Astrocyte (in vitro differentiated cells and primary cell): Measurements from ENCODE around the gene MMP10. TPM values are rescaled to one million over a fixed set of nuclear protein-coding genes. Genes with fewer than 3 reads are reported as not detected.
A peak's percentile ranks its signal among the peaks of the same experiment; 100 is the strongest.

Experiments
- DNase-seq: peaks from one replicate; pipeline ENCODE4 v3.0.0-alpha.2; 2010; ENCODE audit warnings: low read depth
- FAIRE-seq: peaks from 2 replicates; lab custom pipeline; 2011; peaks lifted over from hg19 to GRCh38; lab: Jason Lieb, UNC
- H2AFZ ChIP-seq: 2 replicates; pipeline ENCODE4 v1.6.0; 2012; ENCODE audit warnings: low read depth, low read length, inconsistent platforms
- H3K27ac ChIP-seq: 2 replicates; pipeline ENCODE4 v1.5.1; 2011; ENCODE audit warnings: low read depth, low read length, inconsistent platforms
- H3K27me3 ChIP-seq: 2 replicates; pipeline ENCODE4 v1.6.0; 2011; ENCODE audit warnings: low read length, inconsistent platforms; ENCODE audit not compliant: insufficient read depth
- H3K36me3 ChIP-seq: 2 replicates; pipeline ENCODE4 v1.5.1; 2011; ENCODE audit warnings: low read length, inconsistent platforms; ENCODE audit not compliant: insufficient read depth
- H3K4me1 ChIP-seq: 2 replicates; pipeline ENCODE4 v1.5.1; 2011; ENCODE audit warnings: low read length, inconsistent platforms; ENCODE audit not compliant: insufficient read depth
- H3K4me2 ChIP-seq: 2 replicates; pipeline ENCODE4 v1.6.0; 2012; ENCODE audit warnings: low read length, inconsistent platforms
- H3K4me3 ChIP-seq: 2 replicates; pipeline ENCODE4 v1.5.1; 2011; ENCODE audit warnings: low read depth, mild to moderate bottlenecking, low read length, inconsistent platforms; ENCODE audit not compliant: insufficient read depth
- H3K79me2 ChIP-seq: 2 replicates; pipeline ENCODE4 v1.6.0; 2012; ENCODE audit warnings: mild to moderate bottlenecking, low read length, inconsistent platforms; ENCODE audit not compliant: insufficient read depth
- H3K9ac ChIP-seq: 2 replicates; pipeline ENCODE4 v1.6.0; 2012; ENCODE audit warnings: mild to moderate bottlenecking, low read length, inconsistent platforms
- H3K9me3 ChIP-seq: 2 replicates; pipeline ENCODE4 v1.5.1; 2012; ENCODE audit warnings: low read depth, mild to moderate bottlenecking, low read length, inconsistent platforms; ENCODE audit not compliant: insufficient read depth
- H4K20me1 ChIP-seq: 2 replicates; pipeline ENCODE4 v1.6.0; 2012; ENCODE audit warnings: low read length, inconsistent platforms; ENCODE audit not compliant: insufficient read depth
- H3K27ac Mint-ChIP-seq: one replicate; pipeline ENCODE4 v1.8.0; 2021; ENCODE audit warnings: mild to moderate bottlenecking, mixed read lengths; ENCODE audit not compliant: unreplicated experiment
- H3K27me3 Mint-ChIP-seq: one replicate; pipeline ENCODE4 v1.8.0; 2021; ENCODE audit warnings: low read depth, mixed read lengths; ENCODE audit not compliant: unreplicated experiment
- H3K36me3 Mint-ChIP-seq: one replicate; pipeline ENCODE4 v1.8.0; 2021; ENCODE audit warnings: low read depth, mixed read lengths; ENCODE audit not compliant: unreplicated experiment
- H3K4me1 Mint-ChIP-seq: one replicate; pipeline ENCODE4 v1.8.0; 2021; ENCODE audit warnings: low read depth, mixed read lengths; ENCODE audit not compliant: unreplicated experiment
- H3K4me3 Mint-ChIP-seq: one replicate; pipeline ENCODE4 v1.8.0; 2021; ENCODE audit warnings: mild to moderate bottlenecking, moderate library complexity, mixed read lengths; ENCODE audit not compliant: unreplicated experiment
- H3K9me3 Mint-ChIP-seq: one replicate; pipeline ENCODE4 v1.8.0; 2021; ENCODE audit warnings: mild to moderate bottlenecking, mixed read lengths; ENCODE audit not compliant: unreplicated experiment
- EZH2 ChIP-seq: IDR thresholded peaks from 2 replicates; pipeline ENCODE4 v1.6.1; 2012; ENCODE audit warnings: mild to moderate bottlenecking, low read length, inconsistent platforms; ENCODE audit not compliant: insufficient read depth
- total RNA-seq: library from RNA; stranded (reverse); gene quantifications from 2 replicates; pipeline ENCODE4 v1.2.1, GENCODE V29; 2021
- TF ChIP-seq, protein P1 (sequence below): IDR thresholded peaks from 2 replicates; pipeline ENCODE4 v1.5.1; 2011; ENCODE audit warnings: low read depth, mild to moderate bottlenecking, inconsistent platforms, low read length, moderate library complexity; ENCODE audit not compliant: insufficient read depth

Gene MMP10
- total RNA-seq, 1 donor from 2014 or later: 1.1 TPM

GRCh38 chr11:102807921-102808320 is 27.5 kb upstream of the MMP10 start:
- FAIRE-seq: no peak
- H3K4me2 ChIP-seq: peak overlapping the region; percentile 12
- no peaks in the 10 kb centered on the region for H4K20me1 ChIP-seq
- H3K27me3 Mint-ChIP-seq: no peaks in the 10 kb centered on the region
- H3K36me3 ChIP-seq: no peaks in the 10 kb centered on the region
- no peaks in the 10 kb centered on the region for H3K27me3 ChIP-seq
- no peak overlapping the region for H3K9ac ChIP-seq
- no peaks in the 10 kb centered on the region for H3K4me1 ChIP-seq
- TF ChIP-seq, protein P1, sequence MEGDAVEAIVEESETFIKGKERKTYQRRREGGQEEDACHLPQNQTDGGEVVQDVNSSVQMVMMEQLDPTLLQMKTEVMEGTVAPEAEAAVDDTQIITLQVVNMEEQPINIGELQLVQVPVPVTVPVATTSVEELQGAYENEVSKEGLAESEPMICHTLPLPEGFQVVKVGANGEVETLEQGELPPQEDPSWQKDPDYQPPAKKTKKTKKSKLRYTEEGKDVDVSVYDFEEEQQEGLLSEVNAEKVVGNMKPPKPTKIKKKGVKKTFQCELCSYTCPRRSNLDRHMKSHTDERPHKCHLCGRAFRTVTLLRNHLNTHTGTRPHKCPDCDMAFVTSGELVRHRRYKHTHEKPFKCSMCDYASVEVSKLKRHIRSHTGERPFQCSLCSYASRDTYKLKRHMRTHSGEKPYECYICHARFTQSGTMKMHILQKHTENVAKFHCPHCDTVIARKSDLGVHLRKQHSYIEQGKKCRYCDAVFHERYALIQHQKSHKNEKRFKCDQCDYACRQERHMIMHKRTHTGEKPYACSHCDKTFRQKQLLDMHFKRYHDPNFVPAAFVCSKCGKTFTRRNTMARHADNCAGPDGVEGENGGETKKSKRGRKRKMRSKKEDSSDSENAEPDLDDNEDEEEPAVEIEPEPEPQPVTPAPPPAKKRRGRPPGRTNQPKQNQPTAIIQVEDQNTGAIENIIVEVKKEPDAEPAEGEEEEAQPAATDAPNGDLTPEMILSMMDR: peak; percentile 13
- TF ChIP-seq EZH2: no peak
- H3K9me3 Mint-ChIP-seq: peaks cover 1% of the 10 kb centered on the region
- H2AFZ ChIP-seq: peak overlapping the region; percentile 28
- no peak overlapping the region for H3K27ac ChIP-seq
- H3K9me3 ChIP-seq: no peaks in the 10 kb centered on the region
- no peak for DNase-seq
- H3K4me3 ChIP-seq: no peak overlapping the region
- H3K79me2 ChIP-seq: no peaks in the 10 kb centered on the region
- no peak overlapping the region for H3K4me3 Mint-ChIP-seq
- no peaks in the 10 kb centered on the region for H3K36me3 Mint-ChIP-seq
- H3K4me1 Mint-ChIP-seq: peaks cover 8% of the 10 kb centered on the region
- peak overlapping the region; percentile 66 for H3K27ac Mint-ChIP-seq

- H3K27ac ChIP-seq: no peak overlapping the region
- no peak overlapping the region for H3K9ac ChIP-seq
- no peaks in the 10 kb centered on the region for H3K4me1 ChIP-seq
- H3K27ac Mint-ChIP-seq: no peak overlapping the region
- H3K4me3 ChIP-seq: no peak overlapping the region
- H3K36me3 Mint-ChIP-seq: no peaks in the 10 kb centered on the region
- H3K27me3 ChIP-seq: no peaks in the 10 kb centered on the region
- H3K9me3 Mint-ChIP-seq: peaks cover 1% of the 10 kb centered on the region
- TF ChIP-seq, protein P1: no peak
- no peak for TF ChIP-seq EZH2
- no peaks in the 10 kb centered on the region for H4K20me1 ChIP-seq
- H2AFZ ChIP-seq: no peak overlapping the region
- H3K79me2 ChIP-seq: no peaks in the 10 kb centered on the region
- no peaks in the 10 kb centered on the region for H3K36me3 ChIP-seq
- H3K27me3 Mint-ChIP-seq: no peaks in the 10 kb centered on the region
- no peak overlapping the region for H3K4me2 ChIP-seq
- H3K9me3 ChIP-seq: no peaks in the 10 kb centered on the region
- peaks cover 9% of the 10 kb centered on the region for H3K4me1 Mint-ChIP-seq
- DNase-seq: peak; percentile 83
- peak; percentile 50 for FAIRE-seq
- H3K4me3 Mint-ChIP-seq: no peak overlapping the region
These were observed 25.9 kb upstream of the MMP10 start for GRCh38 chr11:102806296-102806695.

DNA sequence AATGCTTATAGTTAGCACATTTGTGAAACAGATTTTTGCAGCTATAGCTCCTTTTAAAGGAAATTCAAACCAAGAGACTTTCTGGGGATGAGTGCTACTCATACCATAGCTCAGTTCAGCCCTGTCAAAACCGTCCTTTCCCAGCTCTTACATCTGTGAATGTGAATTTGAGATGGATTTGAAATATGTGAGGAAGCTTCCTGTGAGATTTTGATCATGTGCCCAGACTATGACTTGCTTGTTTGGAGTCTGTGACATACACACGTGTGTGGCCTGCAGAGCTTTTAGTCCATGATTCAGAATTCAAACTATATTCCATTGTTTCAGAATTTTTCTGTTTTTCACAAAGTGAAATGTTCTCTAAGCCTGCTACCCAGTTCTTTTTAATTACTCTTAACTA is 21.9 kb upstream of the MMP10 start:
- H3K4me3 ChIP-seq: no peak overlapping the region
- TF ChIP-seq, protein P1: no peak
- TF ChIP-seq EZH2: no peak
- no peak overlapping the region for H3K4me3 Mint-ChIP-seq
- DNase-seq (peak; percentile 89), FAIRE-seq (peak; percentile 95)
- H3K79me2 ChIP-seq: no peaks in the 10 kb centered on the region
- H3K4me2 ChIP-seq: no peak overlapping the region
- H3K4me1 ChIP-seq: peaks cover 9% of the 10 kb centered on the region
- no peaks in the 10 kb centered on the region for H3K9me3 Mint-ChIP-seq
- H3K4me1 Mint-ChIP-seq: peaks cover 17% of the 10 kb centered on the region
- no peaks in the 10 kb centered on the region for H3K27me3 Mint-ChIP-seq
- no peak overlapping the region for H2AFZ ChIP-seq
- no peak overlapping the region for H3K27ac Mint-ChIP-seq
- peak overlapping the region; percentile 0 for H3K27ac ChIP-seq
- H3K27me3 ChIP-seq: no peaks in the 10 kb centered on the region
- no peaks in the 10 kb centered on the region for H3K36me3 ChIP-seq
- no peaks in the 10 kb centered on the region for H4K20me1 ChIP-seq
- no peaks in the 10 kb centered on the region for H3K36me3 Mint-ChIP-seq
- no peaks in the 10 kb centered on the region for H3K9me3 ChIP-seq
- no peak overlapping the region for H3K9ac ChIP-seq
